Inflammatory macrophage treated with lipopolysaccharide for 1 hour (primary cell): ENCODE data around the gene TRIM59.
A peak's percentile ranks its signal among the peaks of the same experiment; 100 is the strongest.

ENCODE experiments used
- DNase-seq, 2 donors: peaks; one replicate each; pipeline ENCODE4 v3.0.0-alpha.2; 2020 to 2022

TRIM59 gene

GRCh38 chr3:160401291-160402095, 48.1 kb downstream of the TRIM59 start:
- DNase-seq = peak; percentile 45 to 63

GRCh38 chr3:160400702-160401150, 48.9 kb downstream of the TRIM59 start:
- peak in 1 of 2 donors; percentile 13 for DNase-seq

- DNase-seq = peak; percentile 74 to 76
Measured at GRCh38 chr3:160400030-160400701, 49.4 kb downstream of the TRIM59 start.

- DNase-seq = peak; percentile 93 to 97
Measured at GRCh38 chr3:160399125-160400029, 50.2 kb downstream of the TRIM59 start, which contains the start of the genes IFT80 and SMC4. TSS of gene IFT80 (minus strand) at chr3:160399225. CDS start at chr3:160384600, 14,625 bp downstream. TSS of gene SMC4 (plus strand) at chr3:160399650. CDS start at chr3:160400827, 1,177 bp downstream.

GRCh38 chr3:160398820-160399124, 50.8 kb downstream of the TRIM59 start:
- no peak for DNase-seq

GRCh38 chr3:160395297-160395696, 54.3 kb downstream of the TRIM59 start:
- DNase-seq = no peak

DNA sequence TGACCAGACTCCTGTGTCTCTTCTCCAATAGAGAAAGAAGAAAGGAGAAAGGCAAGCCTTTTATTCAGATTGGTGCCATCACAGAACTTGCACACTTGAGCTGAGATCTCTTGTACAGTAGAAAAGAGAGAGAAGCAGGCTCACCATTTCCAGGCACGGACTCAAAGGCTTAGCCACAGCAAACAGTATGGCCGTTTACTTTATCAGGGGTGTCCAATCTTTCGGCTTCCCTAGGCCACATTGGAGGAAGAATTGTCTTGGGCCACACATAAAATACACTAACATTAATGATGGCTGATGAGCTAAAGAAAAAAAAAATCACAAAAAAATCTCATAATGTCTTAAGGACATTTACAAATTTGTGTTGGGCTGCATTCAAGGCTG, 55.6 kb downstream of the TRIM59 start:
- DNase-seq = no peak

DNA sequence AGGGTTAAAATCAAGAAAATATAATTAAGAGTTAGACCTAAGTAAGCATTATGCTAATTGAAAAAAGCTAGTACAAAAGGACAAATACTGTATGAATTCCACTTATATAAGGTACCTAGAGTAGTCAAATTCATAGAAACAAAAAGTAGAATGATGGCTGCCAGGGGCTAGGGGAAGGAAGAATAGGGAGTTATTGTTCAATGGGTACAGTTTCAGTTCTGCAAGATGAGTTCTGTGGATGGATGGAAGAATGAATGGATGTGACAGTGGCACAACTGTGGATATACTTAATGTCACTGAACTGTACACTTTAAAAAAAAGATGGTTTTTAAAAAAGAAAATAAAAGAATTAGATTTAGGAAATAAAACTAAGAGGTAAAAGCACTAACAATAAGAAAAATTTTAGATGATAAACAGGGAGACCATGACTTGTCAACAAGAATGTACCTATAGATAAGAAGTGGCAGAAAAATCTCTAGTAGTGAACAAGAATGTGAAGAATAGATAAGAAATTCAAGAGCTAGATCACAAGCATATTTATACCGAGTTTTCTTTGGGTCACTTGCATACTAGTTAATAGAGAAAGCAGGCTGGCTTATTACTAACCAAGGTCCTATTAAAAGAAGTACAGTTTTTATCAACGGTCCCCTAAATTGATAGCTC, 56.1 kb downstream of the TRIM59 start:
- DNase-seq = no peak

DNA sequence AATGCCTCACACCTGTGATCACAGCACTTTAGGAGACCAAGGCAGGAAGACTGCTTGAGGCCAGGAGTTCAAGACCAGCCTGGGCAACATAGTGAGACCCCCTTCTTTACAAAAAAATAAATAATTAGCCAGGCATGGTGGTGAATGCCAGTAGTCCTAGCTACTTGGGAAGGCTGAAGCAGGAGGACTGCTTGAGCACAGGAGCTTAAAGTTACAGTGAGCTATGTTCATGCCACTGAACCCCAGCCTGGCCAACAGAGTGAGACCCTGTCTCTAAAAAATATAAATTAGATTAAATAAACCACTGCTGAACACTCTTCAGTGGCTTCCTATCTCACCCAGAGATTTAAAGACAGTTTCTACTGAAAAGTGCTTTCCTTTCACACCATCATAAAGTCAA, 56.8 kb downstream of the TRIM59 start:
- no peak for DNase-seq

GRCh38 chr3:160390565-160391138, 58.9 kb downstream of the TRIM59 start:
- DNase-seq = no peak
